ENCODE measurements around the gene SLC22A17. TPM values are rescaled to one million over a fixed set of nuclear protein-coding genes. Genes with fewer than 3 reads are reported as not detected.
"Not testable (repeated sequence)": the region's sequence is repeated elsewhere in the genome, so short reads cannot be mapped to it uniquely, and the experiment has no call there.

SLC22A17 gene
- total RNA-seq, 1 experiment from 2014 or later = 10.6 TPM

GRCh38 chr14:23351681-23352505 is 794 bp downstream of the SLC22A17 start:
- in situ Hi-C loops (cut with HindIII; ENCODE audit: low pct_unique_long_range_greater_than_20kb, low sequenced_read_pairs) = no loop called here

DNA sequence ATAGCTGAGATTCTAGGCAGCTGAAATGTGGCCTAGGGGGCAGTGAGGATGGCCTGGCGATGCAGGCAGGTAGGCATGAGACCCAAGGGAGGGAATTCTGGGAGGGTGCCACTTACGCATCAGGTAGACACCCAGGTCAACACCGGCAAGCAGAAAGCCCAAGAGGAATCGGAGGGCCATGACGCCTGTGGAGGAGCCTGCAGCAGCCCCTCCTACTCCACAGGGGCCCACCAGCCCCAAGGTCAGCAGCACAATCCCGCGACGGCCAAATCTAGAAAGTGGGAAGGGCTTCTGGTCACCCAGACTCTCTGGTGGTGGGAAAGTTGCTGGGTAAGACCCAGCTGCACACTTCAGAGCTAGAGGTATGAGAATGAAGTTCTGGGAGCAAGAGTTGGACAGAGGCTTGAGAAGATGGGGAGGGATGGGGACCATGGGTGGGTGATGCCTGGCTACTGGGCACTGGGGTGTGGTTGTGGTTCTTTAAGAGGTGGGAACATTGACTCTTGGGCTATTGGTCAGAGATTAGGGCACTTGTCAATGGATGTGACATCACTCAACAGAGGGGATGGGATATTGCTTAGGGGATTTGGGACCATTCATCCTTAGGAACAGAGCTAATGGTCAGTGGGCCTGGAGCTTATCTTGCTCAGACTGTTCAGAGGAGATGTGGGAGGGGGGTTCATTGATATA is 3.4 kb downstream of the SLC22A17 start:
- no peak for DNase-seq (ENCODE audit: low read depth)
- in situ Hi-C loops (cut with HindIII; ENCODE audit: low pct_unique_long_range_greater_than_20kb, low sequenced_read_pairs) = no loop called here

More at GRCh38 chr14:23351681-23352505, 794 bp downstream of the SLC22A17 start:
- DNase-seq (ENCODE audit: low read depth) = no peak

- in situ Hi-C loops (cut with HindIII; ENCODE audit: low pct_unique_long_range_greater_than_20kb, low sequenced_read_pairs) = no loop called here
- no peak for DNase-seq (ENCODE audit: low read depth)
These were observed 4.4 kb downstream of the SLC22A17 start for GRCh38 chr14:23348297-23348655.

DNA sequence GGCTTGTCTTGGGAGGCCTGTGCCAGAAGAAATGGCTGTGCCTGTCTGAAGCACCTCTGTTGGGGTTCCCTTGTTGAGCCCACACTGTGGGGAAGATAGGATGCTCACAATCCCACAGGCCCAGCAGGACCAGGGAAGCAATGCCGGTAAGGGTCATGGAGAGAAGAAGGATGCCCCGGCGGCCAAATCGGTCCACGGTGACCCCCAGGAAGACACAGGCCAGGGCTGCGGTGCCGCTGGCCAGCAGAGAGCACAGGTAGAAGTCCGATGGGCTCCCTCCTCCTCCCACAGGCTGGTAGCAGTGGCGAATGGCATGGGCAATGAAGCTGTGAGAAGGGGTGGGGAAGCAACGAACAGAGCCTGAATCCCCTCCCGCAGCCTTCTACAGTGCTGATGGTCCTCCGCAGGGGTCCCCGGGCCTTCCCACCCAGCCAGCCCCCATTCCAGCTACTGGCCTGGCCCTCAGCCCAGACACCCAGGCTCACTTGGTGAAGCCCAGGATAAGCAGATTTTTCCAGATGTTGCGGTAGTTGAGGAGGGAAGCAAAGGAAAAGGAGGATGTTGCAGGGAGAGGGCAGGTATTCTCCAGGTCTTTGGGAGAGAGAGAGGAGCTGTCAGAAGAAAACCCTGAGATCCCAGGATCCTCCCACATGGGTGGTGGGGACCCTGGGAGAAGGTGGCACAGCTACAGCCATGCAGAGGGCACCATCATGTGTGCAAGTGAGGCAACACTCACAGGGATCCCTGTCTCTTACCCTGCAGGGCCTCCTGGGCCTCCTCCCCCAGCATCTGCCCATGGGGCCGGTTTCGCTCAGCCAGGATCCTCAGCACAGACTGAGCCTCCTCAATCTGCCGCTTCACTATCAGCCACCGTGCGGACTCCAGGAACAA is 5.0 kb downstream of the SLC22A17 start:
- in situ Hi-C loops (cut with HindIII; ENCODE audit: low pct_unique_long_range_greater_than_20kb, low sequenced_read_pairs) = no loop called here
- DNase-seq (ENCODE audit: low read depth) = no peak

- in situ Hi-C loops (cut with HindIII; ENCODE audit: low pct_unique_long_range_greater_than_20kb, low sequenced_read_pairs) = no loop called here
These were observed 5.8 kb downstream of the SLC22A17 start for GRCh38 chr14:23346693-23347405.

DNA sequence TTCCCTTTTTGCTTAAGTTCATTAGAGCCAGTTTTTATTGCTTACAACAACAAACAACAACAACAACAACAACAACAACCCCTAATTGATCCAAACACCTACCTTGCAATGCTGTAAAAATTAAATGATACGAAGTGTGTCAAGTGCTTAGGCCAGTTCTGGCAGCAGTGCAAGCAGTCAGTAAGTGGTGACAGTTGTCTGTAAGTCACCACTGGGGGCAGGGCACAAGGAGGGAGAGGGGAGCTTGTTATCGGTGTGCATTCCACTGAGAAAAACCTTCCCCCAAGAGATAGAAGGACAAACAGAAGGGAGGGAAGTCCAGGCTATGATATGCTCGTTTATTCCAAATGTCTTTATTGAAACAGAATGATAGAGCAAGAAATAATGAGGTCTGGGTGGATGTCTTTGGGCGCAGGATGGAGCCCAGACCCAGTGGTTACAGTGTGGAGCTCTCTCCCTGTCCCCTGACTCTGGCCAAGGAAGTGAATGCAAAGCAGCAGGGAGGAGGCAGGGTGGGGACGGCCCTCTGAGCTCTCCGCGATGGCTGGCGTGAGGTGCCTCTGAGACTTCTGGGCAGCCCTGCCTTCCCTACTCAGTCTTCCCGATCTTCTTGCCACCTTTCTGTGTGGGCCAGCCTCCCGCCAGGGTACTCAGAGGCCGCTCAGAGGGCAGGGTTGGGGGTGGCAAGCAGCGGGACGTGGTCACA is 6.5 kb downstream of the SLC22A17 start:
- DNase-seq (ENCODE audit: low read depth) = no peak
- in situ Hi-C loops (cut with HindIII; ENCODE audit: low pct_unique_long_range_greater_than_20kb, low sequenced_read_pairs) = no loop called here

More at GRCh38 chr14:23346693-23347405, 5.8 kb downstream of the SLC22A17 start:
- DNase-seq (ENCODE audit: low read depth) = no peak

DNA sequence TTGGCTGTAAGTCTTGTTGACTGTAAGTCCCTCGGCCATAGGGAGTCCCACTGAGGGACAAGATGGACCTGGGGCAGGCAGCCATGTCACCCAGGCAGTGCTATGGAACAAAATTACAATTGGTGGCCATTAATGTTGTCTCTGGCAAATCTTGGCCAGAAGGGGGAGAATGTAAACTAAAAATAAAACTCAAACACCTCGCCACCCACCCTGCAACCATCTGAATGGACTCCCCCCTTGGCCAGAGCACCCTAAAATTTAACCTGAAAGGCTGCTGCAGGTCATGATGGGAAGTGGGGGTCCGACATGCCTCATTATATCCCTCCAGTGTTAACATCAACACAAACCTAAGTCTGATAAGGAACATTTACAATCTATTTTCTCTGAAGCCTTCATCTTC is 8.2 kb downstream of the SLC22A17 start:
- DNase-seq (ENCODE audit: low read depth) = no peak
- in situ Hi-C loops (cut with HindIII; ENCODE audit: low pct_unique_long_range_greater_than_20kb, low sequenced_read_pairs) = no loop called here

GRCh38 chr14:23339506-23340268 is 13.0 kb downstream of the SLC22A17 start:
- in situ Hi-C loops (cut with HindIII; ENCODE audit: low pct_unique_long_range_greater_than_20kb, low sequenced_read_pairs) = no loop called here
- DNase-seq (ENCODE audit: low read depth) = no peak

DNA sequence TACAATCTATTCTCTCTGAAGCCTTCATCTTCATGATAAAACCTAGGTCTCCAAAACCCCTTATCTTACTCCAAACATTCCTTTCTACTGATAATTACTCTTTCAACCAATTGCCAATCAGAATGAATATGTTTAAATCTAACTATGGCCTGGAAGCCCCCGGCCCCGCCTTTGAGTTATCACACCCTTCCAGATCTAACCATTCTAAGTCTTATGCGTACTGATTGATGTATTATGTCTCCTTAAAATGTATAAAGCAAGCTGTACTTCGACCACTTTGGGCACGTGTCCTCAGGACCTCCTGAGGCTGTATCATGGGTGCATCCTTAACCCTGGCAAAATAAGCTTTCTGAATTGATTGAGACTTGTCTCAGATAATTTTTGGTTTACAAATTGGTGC is 17.1 kb downstream of the SLC22A17 start:
- no peak for DNase-seq (ENCODE audit: low read depth)
- in situ Hi-C loops (cut with HindIII; ENCODE audit: low pct_unique_long_range_greater_than_20kb, low sequenced_read_pairs) = no loop called here

DNA sequence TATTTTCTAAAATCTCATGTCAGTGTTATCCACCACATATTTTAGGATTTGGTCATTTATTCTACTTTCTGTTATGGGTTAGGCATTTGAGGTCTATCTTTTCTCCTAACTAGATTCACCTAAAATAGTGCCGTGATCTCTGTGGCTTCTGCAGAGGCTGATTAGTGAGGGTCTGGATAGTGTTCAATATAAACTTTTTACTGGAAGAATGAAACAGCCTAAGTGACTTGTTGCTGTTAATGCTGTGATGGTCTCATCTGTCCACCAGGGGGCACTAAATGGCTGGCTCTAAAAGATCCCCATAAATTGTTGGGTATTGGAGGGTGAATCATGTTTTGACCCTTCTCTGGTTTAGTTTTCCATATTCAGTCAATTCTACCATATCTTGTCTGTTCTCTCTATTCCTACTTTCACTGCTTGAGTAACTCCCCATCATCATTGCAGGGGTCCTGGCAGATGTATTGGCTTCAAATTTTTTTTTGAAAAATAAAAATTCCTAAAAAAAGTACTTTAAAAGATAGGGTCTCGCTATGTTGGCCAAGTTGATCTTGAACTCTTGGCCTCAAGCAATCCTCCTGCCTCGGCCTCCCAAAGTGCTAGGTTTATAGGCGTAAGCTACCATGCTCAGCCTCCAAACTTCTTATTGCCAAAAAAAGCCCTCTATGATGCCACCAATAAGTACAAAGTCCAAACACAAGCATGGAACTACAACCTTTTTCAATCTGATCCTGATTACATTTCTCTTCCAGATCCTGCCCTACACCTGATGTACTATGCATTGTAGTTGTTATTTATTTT is 24.5 kb downstream of the SLC22A17 start:
- in situ Hi-C loops (cut with HindIII; ENCODE audit: low pct_unique_long_range_greater_than_20kb, low sequenced_read_pairs) = no loop called here

GRCh38 chr14:23326491-23327332 is 26.0 kb downstream of the SLC22A17 start:
- in situ Hi-C loops (cut with HindIII; ENCODE audit: low pct_unique_long_range_greater_than_20kb, low sequenced_read_pairs) = no loop called here

More for the DNA sequence above, 24.5 kb downstream of the SLC22A17 start:
- no peak for DNase-seq (ENCODE audit: low read depth)

DNA sequence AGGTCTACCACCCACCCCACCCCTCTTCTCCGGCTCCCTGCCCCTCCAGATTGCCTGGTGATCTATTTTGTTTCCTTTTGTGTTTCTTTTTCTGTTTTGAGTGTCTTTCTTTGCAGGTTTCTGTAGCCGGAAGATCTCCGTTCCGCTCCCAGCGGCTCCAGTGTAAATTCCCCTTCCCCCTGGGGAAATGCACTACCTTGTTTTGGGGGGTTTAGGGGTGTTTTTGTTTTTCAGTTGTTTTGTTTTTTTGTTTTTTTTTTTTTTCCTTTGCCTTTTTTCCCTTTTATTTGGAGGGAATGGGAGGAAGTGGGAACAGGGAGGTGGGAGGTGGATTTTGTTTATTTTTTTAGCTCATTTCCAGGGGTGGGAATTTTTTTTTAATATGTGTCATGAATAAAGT is 26.9 kb downstream of the SLC22A17 start:
- in situ Hi-C loops (cut with HindIII; ENCODE audit: low pct_unique_long_range_greater_than_20kb, low sequenced_read_pairs) = not testable (repeated sequence)

More at GRCh38 chr14:23326491-23327332, 26.0 kb downstream of the SLC22A17 start:
- no peak for DNase-seq (ENCODE audit: low read depth)

GRCh38 chr14:23324993-23325392 is 27.7 kb downstream of the SLC22A17 start:
- in situ Hi-C loops (cut with HindIII; ENCODE audit: low pct_unique_long_range_greater_than_20kb, low sequenced_read_pairs) = no loop called here
- DNase-seq (ENCODE audit: low read depth) = no peak

More for the DNA sequence above, 26.9 kb downstream of the SLC22A17 start:
- DNase-seq (ENCODE audit: low read depth) = not testable (repeated sequence)

DNA sequence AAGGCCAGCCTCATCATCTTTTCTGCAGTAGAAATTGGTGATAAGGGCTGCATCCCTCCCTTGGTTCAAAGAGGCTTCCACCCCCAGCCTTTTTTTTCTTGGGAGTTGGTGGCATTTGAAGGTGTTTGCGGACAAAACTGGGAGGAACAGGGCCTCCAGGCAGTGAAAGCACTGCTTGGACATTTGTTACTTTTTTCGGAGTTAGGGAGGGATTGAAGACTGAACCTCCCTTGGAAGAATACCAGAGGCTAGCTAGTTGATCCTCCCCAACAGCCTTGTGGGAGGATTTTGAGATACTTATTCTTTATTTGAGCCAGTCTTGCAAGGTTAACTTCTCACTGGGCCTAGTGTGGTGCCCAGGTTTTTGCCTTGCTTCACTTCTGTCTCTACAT is 28.2 kb downstream of the SLC22A17 start:
- in situ Hi-C loops (cut with HindIII; ENCODE audit: low pct_unique_long_range_greater_than_20kb, low sequenced_read_pairs) = no loop called here
- no peak for DNase-seq (ENCODE audit: low read depth)

DNA sequence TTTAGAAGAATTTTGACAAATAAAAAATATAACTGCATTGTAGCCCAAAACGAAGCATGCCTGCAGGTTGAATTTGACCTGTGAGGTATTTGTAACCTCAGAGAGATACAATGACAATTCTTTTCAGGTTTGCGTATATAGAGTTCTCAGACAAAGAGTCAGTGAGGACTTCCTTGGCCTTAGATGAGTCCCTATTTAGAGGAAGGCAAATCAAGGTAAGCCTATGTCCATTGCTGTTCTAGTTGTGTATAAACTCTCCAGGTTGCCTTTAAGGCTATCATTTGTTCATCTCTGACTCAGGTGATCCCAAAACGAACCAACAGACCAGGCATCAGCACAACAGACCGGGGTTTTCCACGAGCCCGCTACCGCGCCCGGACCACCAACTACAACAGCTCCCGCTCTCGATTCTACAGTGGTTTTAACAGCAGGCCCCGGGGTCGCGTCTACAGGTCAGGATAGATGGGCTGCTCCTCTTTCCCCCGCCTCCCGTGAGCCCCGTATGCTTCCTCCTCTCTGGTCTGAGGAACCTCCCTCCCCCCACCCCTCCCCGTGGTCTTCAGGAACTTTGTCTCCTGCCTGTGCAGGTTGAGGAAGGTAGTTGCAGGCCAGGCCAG is 28.7 kb downstream of the SLC22A17 start:
- in situ Hi-C loops (cut with HindIII; ENCODE audit: low pct_unique_long_range_greater_than_20kb, low sequenced_read_pairs) = no loop called here
- DNase-seq (ENCODE audit: low read depth) = no peak
